GM18858 (cell line): Measurements from ENCODE around the gene PAK6.

Source experiments
- ATAC-seq: cut with Tn5 transposase; IDR thresholded peaks from one replicate; pipeline ENCODE4 v1.9.1; 2021; ENCODE audit not compliant: unreplicated experiment

The PAK6 gene

DNA sequence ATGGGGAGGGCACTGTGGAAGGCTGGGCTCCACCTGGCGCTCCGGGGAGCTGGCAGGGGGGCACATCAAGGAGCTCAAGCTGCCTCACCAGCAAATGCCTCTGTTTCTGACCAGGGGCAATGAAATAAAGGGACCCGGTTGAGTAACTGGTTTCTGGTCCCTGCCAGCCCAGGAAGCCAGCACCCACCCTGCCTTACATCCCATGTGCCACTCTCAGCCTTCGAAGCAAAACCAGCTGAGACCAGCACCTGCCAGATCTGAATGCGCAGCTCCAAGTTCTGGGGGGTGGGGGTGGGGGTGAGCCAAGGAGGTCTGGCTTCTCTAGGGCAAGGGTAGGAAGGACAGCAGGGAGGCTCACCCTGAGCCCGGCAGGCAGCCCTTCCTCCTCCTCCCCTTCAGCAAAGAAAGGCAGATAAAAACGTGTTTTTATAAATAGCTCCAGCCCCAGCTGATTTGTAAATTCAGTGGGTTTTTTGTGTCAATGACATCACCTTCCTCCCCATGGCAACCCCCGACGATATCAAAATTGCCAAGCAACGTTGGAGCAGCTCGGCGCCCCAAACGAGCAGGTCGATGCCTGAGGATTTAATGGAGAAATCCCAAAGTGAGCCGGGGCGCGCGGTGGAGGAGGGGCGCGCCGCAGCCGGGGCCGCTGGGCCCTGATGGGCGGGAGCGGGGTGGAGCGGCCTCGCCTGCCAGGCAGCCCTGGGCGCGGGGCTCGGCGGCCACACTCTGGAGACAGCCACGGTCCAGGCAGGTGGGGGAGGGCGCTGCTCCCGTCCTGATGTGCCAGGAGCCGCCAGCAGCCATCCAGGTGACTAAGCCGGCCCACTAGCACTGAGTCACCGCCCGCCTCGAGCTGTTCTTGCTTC, at the start of gene PAK6:
PAK6 (plus strand) TSS at position 532 of the 872 bp plus-strand sequence. CDS start 25,723 bp downstream, outside the sequence.
- ATAC-seq: no peak

GRCh38 chr15:40190591-40190990, 48.3 kb upstream of the PAK6 start:
- no peak for ATAC-seq

- ATAC-seq: no peak
Observed at GRCh38 chr15:40192942-40193341, 45.9 kb upstream of the PAK6 start.

- ATAC-seq: no peak
Observed at GRCh38 chr15:40197434-40197833, 41.4 kb upstream of the PAK6 start.

DNA sequence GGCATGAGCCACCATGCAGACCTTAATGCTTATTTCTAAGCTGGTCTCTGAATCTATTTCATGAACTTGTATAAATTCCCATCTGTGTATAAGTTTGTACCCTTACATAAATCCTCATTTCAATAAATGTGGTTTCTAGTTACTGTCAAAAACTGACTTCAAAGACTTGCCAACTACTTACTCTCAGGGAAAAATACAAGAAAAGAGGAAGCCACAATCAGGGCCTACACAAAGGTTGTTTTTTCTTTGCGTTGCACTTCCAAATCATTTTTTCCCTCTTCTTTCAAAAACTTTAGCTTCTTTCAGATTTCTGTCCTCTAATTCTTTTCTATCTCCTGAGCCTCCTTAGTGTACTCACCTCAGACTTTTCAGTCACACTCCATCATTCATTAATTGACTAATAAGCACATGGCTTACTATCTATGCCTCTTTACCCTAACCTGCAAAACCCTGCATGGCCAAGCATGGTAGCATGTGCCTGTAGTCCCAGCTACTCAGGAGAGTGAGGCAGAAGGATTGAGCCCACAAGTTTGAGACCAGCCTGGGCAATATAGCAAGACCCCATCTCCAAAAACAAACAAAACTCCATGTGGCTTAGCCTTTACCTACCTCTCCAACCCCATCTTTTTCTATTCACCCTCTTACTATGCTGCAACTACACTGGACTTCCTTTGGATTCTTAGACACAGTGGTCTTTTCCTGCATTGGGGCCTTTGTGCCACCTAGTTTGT, 40.3 kb upstream of the PAK6 start:
- ATAC-seq: no peak

DNA sequence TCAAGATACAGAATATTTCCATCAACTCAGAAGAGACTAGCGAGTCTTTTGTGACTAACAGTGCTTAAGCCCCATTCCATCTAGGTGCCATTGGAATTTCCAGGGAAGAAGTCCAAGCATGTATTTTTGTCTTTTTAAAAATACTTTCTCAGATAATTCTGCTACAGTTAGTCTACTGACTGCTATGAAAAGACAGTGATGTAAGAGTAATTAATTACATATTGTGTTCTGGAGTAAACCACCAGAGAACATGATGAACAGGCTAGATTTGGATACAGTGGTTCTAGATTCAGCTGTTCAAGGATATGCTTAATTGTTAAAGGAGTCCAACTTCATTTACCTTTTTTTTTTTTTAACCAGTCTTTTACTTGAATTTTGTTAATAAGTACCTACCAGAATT, 34.8 kb upstream of the PAK6 start:
- no peak for ATAC-seq

DNA sequence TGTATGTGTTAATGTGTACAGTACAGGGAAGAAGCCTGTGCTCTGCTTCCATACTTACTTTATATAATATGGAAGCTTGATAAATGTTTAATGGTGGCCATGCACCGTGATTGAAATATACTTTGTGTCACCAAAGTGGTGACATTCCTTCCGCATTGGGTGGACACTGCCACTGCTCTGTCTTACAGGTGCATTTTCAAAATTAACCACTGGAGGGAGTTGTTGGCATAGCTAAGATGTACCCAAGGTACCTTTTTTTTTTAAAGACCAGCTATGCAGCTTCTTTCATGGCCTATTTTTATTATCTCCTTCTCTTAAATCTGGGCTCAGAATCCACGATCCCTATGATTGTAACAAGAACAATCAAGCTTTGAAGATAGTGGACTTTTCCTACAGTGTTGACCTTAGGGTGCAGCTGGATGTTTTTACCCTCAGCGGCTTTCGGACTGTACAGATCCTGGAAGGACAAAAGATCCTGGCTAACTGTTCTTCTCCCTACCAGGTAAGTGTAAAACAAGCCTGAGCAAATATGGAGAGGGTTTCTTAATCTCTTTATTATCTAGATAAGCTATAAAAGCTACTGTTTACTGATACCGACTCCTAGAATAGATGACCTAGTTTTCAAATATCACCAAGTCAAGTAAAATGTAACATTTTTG, 21.6 kb upstream of the PAK6 start:
- ATAC-seq: no peak

GRCh38 chr15:40219801-40220200, 19.1 kb upstream of the PAK6 start:
- ATAC-seq: no peak

- ATAC-seq: no peak
Observed at GRCh38 chr15:40222131-40222530, 16.7 kb upstream of the PAK6 start.

GRCh38 chr15:40226736-40227135, 12.1 kb upstream of the PAK6 start:
- ATAC-seq: no peak

DNA sequence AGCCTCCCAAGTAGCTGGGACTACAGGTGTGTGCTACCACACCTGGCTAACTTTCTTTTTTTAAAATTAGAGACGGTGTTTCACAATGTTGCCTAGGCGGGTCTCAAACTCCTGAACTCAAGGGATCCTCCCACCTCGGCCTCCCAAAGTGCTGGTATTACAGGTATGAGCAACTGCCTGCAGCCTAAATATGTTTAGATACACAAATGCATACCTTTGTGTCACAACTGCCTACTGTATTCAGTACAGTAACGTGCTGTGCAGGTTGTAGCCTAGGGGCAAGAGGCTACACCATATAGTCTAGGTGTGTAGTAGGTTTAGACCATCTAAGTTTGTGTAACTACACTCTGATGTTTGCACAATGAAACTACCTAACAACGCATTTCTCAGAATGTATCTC, 9.5 kb upstream of the PAK6 start:
- no peak for ATAC-seq

DNA sequence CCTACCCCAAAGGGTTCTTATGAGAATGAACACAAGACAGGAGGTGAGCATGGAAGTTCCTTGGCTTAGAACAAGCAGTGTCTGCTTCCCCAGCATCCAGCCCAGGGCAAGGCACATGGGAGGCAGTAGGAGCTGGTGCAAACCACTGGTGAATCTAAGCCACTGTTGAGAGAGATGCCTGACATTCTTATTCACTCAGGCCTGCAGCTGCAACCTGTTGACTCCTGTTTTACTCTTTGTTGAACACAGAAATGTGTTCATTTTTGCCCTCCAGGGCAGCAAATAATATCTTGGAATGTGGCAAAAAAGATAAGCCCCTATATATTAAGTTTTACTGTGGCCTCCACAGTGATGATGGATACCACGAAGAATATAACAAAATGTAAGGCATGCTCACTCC, 8.9 kb upstream of the PAK6 start:
- ATAC-seq: no peak

DNA sequence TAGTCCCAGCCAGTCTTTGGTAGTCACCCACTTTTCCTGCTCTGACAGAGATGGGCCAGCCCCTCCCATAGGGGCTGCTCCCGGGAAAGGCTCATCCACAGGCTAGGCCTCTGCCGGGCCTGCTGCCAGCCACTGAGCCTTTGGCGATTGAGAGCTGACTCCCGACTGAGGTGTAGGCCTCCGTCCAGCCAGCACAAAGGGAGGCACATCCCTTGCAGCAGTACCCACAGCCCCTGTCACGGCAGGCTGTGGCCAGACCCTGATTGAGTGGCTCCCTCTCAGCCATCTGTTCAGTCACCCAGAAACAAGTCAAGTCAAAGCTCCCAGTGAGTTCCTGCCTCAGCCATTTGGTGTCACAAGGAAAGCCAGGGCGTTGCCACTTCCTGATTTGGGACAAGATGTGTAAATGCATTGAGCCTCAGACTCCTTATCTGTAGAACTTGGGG, 6.2 kb upstream of the PAK6 start:
- no peak for ATAC-seq

DNA sequence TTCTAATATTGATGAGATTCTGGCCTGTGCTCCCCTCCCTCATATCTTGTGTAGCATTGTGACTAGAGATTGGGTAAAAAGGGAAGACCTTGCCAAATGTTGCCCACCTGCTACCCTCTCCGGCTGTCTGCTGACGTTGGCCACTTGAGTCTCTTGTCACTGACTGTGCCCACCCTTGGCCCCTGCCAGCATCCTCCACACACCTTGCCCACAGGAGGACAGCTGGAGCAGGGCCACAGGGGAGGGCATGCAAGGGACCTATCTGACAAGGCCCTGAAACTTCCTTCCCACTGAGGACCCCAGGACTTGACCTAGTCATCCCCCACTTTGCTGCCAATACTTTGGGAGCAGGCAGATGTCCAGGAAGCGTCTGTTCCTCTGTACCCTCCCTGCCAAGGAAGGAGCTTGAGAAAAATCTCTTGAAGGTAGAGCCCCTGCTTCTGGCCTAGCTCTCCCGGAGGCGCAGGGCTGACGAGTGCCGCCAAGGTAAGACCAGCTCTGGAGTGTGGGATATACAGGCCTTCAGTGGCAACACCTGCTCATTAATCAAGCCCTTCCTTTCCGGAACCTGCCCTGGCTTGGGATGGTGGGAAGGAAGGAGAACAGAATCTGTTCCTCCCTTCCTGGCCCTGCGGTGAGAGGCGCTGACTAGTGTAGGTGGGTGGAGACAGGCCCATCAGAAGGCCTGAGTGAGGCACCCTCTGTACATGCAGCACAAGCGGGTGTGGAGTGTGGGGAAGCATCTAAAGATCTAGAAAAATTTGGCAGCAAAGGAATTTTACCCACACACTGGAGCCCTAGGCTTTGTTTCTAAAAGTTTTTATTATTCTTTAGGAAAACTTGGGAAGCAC, 4.9 kb upstream of the PAK6 start:
- no peak for ATAC-seq

DNA sequence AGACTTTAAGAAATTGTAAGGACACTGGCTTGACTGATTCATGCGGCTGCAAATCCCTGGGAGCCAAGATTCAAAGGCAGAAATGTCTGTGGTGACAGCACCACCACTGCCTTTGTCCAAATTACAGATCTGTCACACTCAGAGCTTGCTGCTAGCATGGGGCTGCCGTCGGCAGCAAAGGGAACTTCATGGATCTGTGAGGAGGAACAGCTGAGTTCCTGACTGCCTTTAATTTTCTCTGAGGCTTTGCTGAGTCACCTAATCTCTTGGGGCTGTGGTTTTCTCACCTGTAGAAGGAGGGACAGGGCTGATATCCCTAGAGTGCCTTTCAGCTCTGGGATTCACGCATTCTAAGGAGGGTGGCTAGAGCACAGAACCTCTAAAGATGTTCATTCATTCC, 4.1 kb upstream of the PAK6 start:
- ATAC-seq: no peak

GRCh38 chr15:40235201-40235885, 3.5 kb upstream of the PAK6 start:
- no peak for ATAC-seq

DNA sequence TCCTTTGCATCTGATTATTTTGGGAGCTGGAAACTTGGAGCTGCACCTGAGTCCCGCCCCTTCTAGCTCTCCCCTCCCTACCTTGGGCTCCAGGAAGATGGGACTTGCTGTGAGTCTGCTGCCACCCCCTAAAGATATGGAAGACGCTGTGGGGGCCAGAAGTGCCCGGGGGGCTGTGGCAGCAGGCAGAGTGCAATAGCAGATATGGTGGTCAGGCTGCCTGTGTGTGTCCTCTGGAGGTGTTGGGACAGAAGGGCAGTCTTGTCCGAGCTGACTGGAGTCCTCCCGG, 485 bp downstream of the PAK6 start:
- no peak for ATAC-seq

DNA sequence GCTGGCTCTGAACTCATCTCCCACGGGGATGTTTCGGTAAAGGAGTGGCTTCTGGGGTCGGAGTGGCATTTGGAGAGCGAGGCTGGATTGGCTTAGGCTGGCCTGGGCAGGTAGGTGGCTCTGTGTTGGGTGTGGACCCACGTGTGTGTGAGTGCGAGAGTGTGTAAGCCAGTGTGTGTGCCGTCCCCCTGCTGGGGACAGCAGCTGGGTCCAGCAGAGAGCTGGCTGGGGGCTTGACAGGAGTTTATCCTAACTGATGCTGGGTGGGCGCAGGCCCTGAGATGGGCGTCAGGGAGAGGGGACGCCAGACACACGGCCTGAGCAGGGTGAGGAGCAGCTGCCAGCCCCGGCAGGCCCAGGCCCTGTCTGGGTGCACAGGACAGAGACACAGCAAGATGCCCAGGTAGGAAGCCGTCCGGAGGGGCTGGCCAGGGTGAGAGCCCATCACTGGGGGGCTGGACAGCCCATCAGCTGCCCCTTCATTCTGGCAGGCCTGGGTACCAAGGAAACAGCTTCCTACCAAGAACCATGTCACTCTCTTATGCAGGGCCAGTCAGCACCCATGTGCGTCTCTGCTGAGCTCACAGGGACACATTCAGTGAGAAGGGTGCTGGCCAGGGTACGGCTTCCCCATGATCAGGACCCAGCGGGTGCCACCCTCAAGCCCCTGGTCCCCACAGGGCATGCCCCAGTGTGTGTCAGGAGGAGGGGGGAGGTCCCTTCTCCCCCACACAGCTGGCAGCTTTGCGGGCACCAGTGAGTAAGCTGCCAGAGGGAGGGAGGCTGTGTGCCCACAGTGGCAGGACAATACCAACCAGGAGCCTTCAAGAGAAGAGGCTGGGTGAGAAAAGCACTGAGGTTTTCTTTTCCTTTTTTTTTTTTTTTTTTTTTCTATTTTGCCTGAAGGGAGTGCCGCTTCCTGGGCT, 1.1 kb downstream of the PAK6 start:
- no peak for ATAC-seq

- no peak for ATAC-seq
Observed at GRCh38 chr15:40240619-40241221, 1.9 kb downstream of the PAK6 start.
